ENCODE results near the gene ADAMTSL5. TPM values are rescaled to one million over a fixed set of nuclear protein-coding genes. Genes with fewer than 3 reads are reported as not detected.

Gene ADAMTSL5
- total and polyA plus RNA-seq, 2 of the 8 experiments (the other 6 are each of a cell fraction or from before 2014, with no cell fraction given) = 0.82 to 0.99 TPM

GRCh38 chr19:1514986-1515721 is 2.3 kb upstream of the ADAMTSL5 start:
- no peak overlapping the region; the same call in 1 of the 2 replicates for H2BK12ac ChIP-seq (ENCODE audit: low read depth, low read length)
- no peak for TF ChIP-seq ZNF274 (IDR thresholded peaks at IDR 0.05; ENCODE audit: borderline replicate concordance, extremely low read depth, low read length)
- no peak for TF ChIP-seq CREB1 (IDR thresholded peaks at IDR 0.05)
- TF ChIP-seq BRCA1 (IDR thresholded peaks at IDR 0.05; ENCODE audit: low read depth, low read length) = no peak
- no peak for TF ChIP-seq SRF (IDR thresholded peaks at IDR 0.05; ENCODE audit: low read depth, low read length)
- no peak overlapping the region for H3K18ac ChIP-seq (ENCODE audit: extremely low read depth, low read length)
- 89% methylated on average over 14 of the region's 14 CpGs; no CpG with 5 or more reads in 1 of the 2 experiments for WGBS, 2 experiments (ENCODE audit: extremely low coverage in 1 of 2, insufficient coverage in 1 of 2, insufficient read length in 1 of 2, insufficient replicate concordance in 2 of 2, low coverage in 1 of 2, low lambda C conversion rate in 2 of 2, missing lambda C conversion rate in 1 of 2)
- no peak overlapping the region for H2AFZ ChIP-seq (ENCODE audit: low read length)
- H2BK120ac ChIP-seq (replicated peaks; ENCODE audit: low read depth, low read length) = no peak overlapping the region
- no peak overlapping the region for H3K4ac ChIP-seq (replicated peaks; ENCODE audit: insufficient read length, low read depth, low read length)
- no peak overlapping the region for H3K4me3 ChIP-seq (ENCODE audit: extremely low read depth in 1 of 4, insufficient read depth in 2 of 4, low read depth in 3 of 4, low read length in 4 of 4)
- H2AK5ac ChIP-seq (ENCODE audit: low read depth, low read length) = no peak overlapping the region
- H3K36me3 ChIP-seq (ENCODE audit: control insufficient read depth in 2 of 4, insufficient read depth in 4 of 4, low read length in 3 of 4) = no peaks in the 10 kb centered on the region
- no peaks in the 10 kb centered on the region for H3K79me2 ChIP-seq (ENCODE audit: control insufficient read depth in 1 of 2, insufficient read depth in 2 of 2, low read length in 2 of 2)
- no peak for DNase-seq (ENCODE audit: low read depth in 1 of 2, low spot score in 2 of 2)
- H3K27me3 ChIP-seq (replicated peaks in 1 of 4; ENCODE audit: control insufficient read depth in 3 of 4, extremely low read depth in 1 of 4, insufficient read depth in 3 of 4, low read length in 3 of 4) = peaks cover 0 to 10% (median 6%) of the 10 kb centered on the region in 4 experiments; a peak in 5 of 7 replicates
- H3K23me2 ChIP-seq (ENCODE audit: low read depth, low read length) = no peaks in the 10 kb centered on the region; the same call in 1 of the 2 replicates
- no peak overlapping the region for H3K23ac ChIP-seq (ENCODE audit: insufficient read length)
- H3K9me3 ChIP-seq (ENCODE audit: insufficient read depth in 2 of 2, low read depth in 1 of 2, low read length in 1 of 2) = no peaks in the 10 kb centered on the region
- no peak overlapping the region for H3K27ac ChIP-seq (ENCODE audit: low read depth, low read length)
- no peak overlapping the region for H2BK5ac ChIP-seq (ENCODE audit: low read depth, low read length)
- H4K5ac ChIP-seq (ENCODE audit: insufficient read length, low read depth, low read length) = no peak overlapping the region
- no peaks in the 10 kb centered on the region for H3K79me1 ChIP-seq (ENCODE audit: low read depth, low read length)
- CTCF ChIA-PET (ENCODE audit: partially characterized antibody) = interaction anchor here (0.9 to 2.2 kb wide), 5 partner anchors 8 to 41 kb away, joined by 3 to 6 read pairs (median 4); partner anchors contain the start of gene PLK5
- POLR2A ChIA-PET (ENCODE audit: partially characterized antibody) = interaction anchor here (1.6 kb wide), 1 partner anchor 29 kb away, joined by 3 read pairs; no protein-coding TSS in a partner anchor
- no peaks in the 10 kb centered on the region; a peak in 1 of 7 replicates for H3K4me1 ChIP-seq (replicated peaks in 1 of 4; ENCODE audit: control insufficient read depth in 3 of 4, insufficient read depth in 4 of 4, low read length in 3 of 4)
- no peak overlapping the region for H2BK20ac ChIP-seq (ENCODE audit: low read length)
- H4K20me1 ChIP-seq (replicated peaks in 1 of 2; ENCODE audit: control insufficient read depth in 1 of 2, insufficient read depth in 2 of 2, low read length in 2 of 2) = peaks cover 0 to 6% of the 10 kb centered on the region in 2 experiments
- H3K56ac ChIP-seq (replicated peaks; ENCODE audit: insufficient read length, low read depth, low read length) = no peak overlapping the region
- no peak overlapping the region for H2BK15ac ChIP-seq (ENCODE audit: low read length)
- no peak for FAIRE-seq
- no peak overlapping the region for H4K8ac ChIP-seq (ENCODE audit: extremely low read depth, insufficient read depth, low read length)
- H3K9ac ChIP-seq (replicated peaks in 1 of 4; ENCODE audit: extremely low read depth in 1 of 4, low read depth in 3 of 4, low read length in 3 of 4) = no peak overlapping the region
- no peak overlapping the region for H3K4me2 ChIP-seq (ENCODE audit: insufficient read depth in 1 of 2, low read depth in 2 of 2, low read length in 2 of 2)
- no peak overlapping the region for H4K91ac ChIP-seq (replicated peaks; ENCODE audit: insufficient read length, low read length)
- no peak overlapping the region for H3K14ac ChIP-seq (ENCODE audit: insufficient read length)
